HepG2 (cell line): Measurements from ENCODE around the gene TNPO3.

Experiments
- KDM4B ChIP-seq: sonication (generic); formaldehyde crosslinking; IDR thresholded peaks from 2 replicates; pipeline ENCODE4 v1.4.0; 2020; ENCODE audit warnings: missing genetic modification reagents
- RFX5 ChIP-seq: IDR thresholded peaks from 2 replicates; pipeline ENCODE4 v1.6.1; 2011; ENCODE audit warnings: low read depth, low read length, improper control_type of control experiment
- TAF1 ChIP-seq: sonication (generic); formaldehyde crosslinking; IDR thresholded peaks from 2 replicates; pipeline ENCODE4 v1.4.0; 2020; ENCODE audit warnings: missing genetic modification reagents
- YY1 ChIP-seq: IDR thresholded peaks from 2 replicates; pipeline ENCODE4 v1.6.1; 2011; ENCODE audit warnings: low read length, low read depth, moderate library complexity, mild to moderate bottlenecking; ENCODE audit not compliant: insufficient read depth, insufficient replicate concordance
- ZFP82 ChIP-seq: sonication (generic); formaldehyde crosslinking; IDR thresholded peaks from 2 replicates; pipeline ENCODE4 v1.5.1; 2020; ENCODE audit warnings: mild to moderate bottlenecking, missing genetic modification reagents, borderline replicate concordance
- ZNF24 ChIP-seq: fragments of 450-650 bp; IDR thresholded peaks from 2 replicates; pipeline ENCODE4 v1.6.1; 2017; ENCODE audit warnings: antibody characterized with exemption, mild to moderate bottlenecking
- TF ChIP-seq, protein P1 (sequence below): sonication (generic); formaldehyde crosslinking; IDR thresholded peaks from 2 replicates; pipeline ENCODE4 v1.5.0; 2020; ENCODE audit warnings: mild to moderate bottlenecking, missing genetic modification reagents, moderate library complexity

DNA sequence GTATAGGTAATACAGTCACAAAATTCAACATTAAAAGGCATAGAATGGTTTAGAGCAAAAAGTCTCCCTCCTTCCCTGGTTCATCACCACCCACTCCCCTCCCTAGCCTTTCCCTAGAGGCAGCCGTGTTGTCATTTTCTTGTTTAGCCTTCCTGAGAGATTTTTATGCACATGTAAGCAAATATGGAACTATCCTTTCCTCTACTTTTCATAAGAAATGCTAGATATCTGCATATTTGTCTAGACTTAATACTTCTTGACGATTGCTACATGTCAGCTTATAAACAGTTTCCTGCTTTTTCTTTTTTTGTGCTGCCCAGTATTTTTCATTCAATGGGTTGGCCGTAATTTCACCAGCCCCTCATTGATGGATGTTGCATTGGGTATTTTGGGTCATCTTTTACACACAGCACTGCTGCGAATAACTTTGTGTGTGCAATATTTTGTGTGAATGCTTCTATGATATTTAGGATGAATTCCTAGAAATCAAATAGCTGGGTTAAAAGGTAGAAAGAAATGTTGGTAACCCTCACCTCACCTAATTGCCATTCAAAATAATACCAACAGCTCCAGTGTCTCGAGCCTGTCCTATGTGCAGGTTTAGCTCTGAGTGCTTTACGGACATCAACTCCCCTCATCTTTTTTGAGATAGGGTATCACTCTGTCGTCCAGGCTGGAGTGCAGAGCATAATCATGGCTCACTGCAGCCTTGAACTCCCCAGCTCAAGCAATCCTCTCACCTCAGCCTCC, 110.2 kb downstream of the TNPO3 start:
- TF ChIP-seq TAF1 = no peak
- no peak for TF ChIP-seq YY1
- TF ChIP-seq, protein P1, sequence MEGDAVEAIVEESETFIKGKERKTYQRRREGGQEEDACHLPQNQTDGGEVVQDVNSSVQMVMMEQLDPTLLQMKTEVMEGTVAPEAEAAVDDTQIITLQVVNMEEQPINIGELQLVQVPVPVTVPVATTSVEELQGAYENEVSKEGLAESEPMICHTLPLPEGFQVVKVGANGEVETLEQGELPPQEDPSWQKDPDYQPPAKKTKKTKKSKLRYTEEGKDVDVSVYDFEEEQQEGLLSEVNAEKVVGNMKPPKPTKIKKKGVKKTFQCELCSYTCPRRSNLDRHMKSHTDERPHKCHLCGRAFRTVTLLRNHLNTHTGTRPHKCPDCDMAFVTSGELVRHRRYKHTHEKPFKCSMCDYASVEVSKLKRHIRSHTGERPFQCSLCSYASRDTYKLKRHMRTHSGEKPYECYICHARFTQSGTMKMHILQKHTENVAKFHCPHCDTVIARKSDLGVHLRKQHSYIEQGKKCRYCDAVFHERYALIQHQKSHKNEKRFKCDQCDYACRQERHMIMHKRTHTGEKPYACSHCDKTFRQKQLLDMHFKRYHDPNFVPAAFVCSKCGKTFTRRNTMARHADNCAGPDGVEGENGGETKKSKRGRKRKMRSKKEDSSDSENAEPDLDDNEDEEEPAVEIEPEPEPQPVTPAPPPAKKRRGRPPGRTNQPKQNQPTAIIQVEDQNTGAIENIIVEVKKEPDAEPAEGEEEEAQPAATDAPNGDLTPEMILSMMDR = no peak
- no peak for TF ChIP-seq ZFP82 (CRISPR knock-in tag)
- TF ChIP-seq KDM4B (CRISPR knock-in tag) = no peak
- TF ChIP-seq ZNF24 = no peak
- no peak for TF ChIP-seq RFX5
